Lung (tissue), 12 donors: ENCODE measurements around the gene RNF166. TPM values are rescaled to one million over a fixed set of nuclear protein-coding genes. Genes with fewer than 3 reads are reported as not detected.
A peak's percentile ranks its signal among the peaks of the same experiment; 100 is the strongest.

ENCODE experiments used
- ATAC-seq: fragments of 200-7000 bp; cut with Tn5 transposase; one replicate; pipeline ENCODE4 v1.9.1; 2020; ENCODE audit warnings: moderate number of reproducible peaks; ENCODE audit not compliant: insufficient read depth, low FRiP score
- DNase-seq, 3 donors: peaks; one replicate each; pipeline ENCODE4 v3.0.0-alpha.2; 2013 to 2017
- H3K27ac ChIP-seq, 2 donors: one replicate each; pipeline ENCODE4 v1.5.1; 2013; ENCODE audit warnings: mild to moderate bottlenecking in 2 of 2, moderate library complexity in 2 of 2, control low read depth in 1 of 2, inconsistent platforms in 1 of 2, low read depth in 1 of 2, low read length in 1 of 2
- H3K27me3 ChIP-seq, 3 donors: one replicate each; pipeline ENCODE4 v1.5.1; 2013; ENCODE audit warnings: low read length in 2 of 3; ENCODE audit not compliant: control insufficient read depth in 3 of 3, insufficient read depth in 3 of 3
- H3K36me3 ChIP-seq, 4 donors: one replicate each; pipeline ENCODE4 v1.5.1; 2013; ENCODE audit warnings: low read length in 4 of 4, mild to moderate bottlenecking in 1 of 4, moderate library complexity in 1 of 4; ENCODE audit not compliant: control insufficient read depth in 4 of 4, insufficient read depth in 4 of 4
- H3K4me1 ChIP-seq, 5 donors: one replicate each; pipeline ENCODE4 v1.5.1; 2013; ENCODE audit warnings: low read length in 5 of 5, mild to moderate bottlenecking in 2 of 5, moderate library complexity in 1 of 5; ENCODE audit not compliant: control insufficient read depth in 5 of 5, insufficient read depth in 5 of 5
- H3K4me3 ChIP-seq: one replicate; pipeline ENCODE4 v1.5.1; 2013; ENCODE audit warnings: mild to moderate bottlenecking, control low read depth, moderate library complexity
- H3K9ac ChIP-seq, 2 donors: one replicate each; pipeline ENCODE4 v1.5.1; 2013; ENCODE audit warnings: low read length in 2 of 2, control low read depth in 1 of 2; ENCODE audit not compliant: insufficient read depth in 1 of 2
- H3K9me3 ChIP-seq, 4 donors: one replicate each; pipeline ENCODE4 v1.5.1; 2013; ENCODE audit warnings: low read length in 3 of 4, mild to moderate bottlenecking in 1 of 4, moderate library complexity in 1 of 4; ENCODE audit not compliant: control insufficient read depth in 4 of 4, insufficient read depth in 3 of 4
- WGBS, 2 donors: extraction: QIAGEN DNeasy Blood & Tissue Kit; methylation state at CpG; one replicate each; pipeline ENCODE4 v1.1.7; 2013; 5-methylcytosine and 5-hydroxymethylcytosine counted together
- polyA plus RNA-seq, 2 donors: library from polyadenylated mRNA; stranded (reverse); fragments of 200-250 nt; gene quantifications; one replicate each; pipeline ENCODE4 v1.2.1, GENCODE V29; 2013
- total RNA-seq, 2 donors: library from RNA; depleted of rRNA in 1 of 2; stranded (reverse); fragments of >200 nt in 1 of 2; gene quantifications; one replicate each; pipeline ENCODE4 v1.2.1, GENCODE V29; 2014 to 2021
- TF ChIP-seq, protein P1 (sequence below): IDR thresholded peaks from 2 replicates; pipeline ENCODE4 v1.5.1; 2012; ENCODE audit warnings: mild to moderate bottlenecking; ENCODE audit errors: control extremely low read depth, extremely low read depth
- donor health status: control.
- donor health status: control.
- donor health status: Bipolar disorder and iron deficiency.
- donor health status: healthy.
- donor health status: DM: yes; HTN: yes; CAD: no.

Gene RNF166
- total and polyA plus RNA-seq, 4 donors, result 15.2 to 51.6 (median 44.1) TPM

DNA sequence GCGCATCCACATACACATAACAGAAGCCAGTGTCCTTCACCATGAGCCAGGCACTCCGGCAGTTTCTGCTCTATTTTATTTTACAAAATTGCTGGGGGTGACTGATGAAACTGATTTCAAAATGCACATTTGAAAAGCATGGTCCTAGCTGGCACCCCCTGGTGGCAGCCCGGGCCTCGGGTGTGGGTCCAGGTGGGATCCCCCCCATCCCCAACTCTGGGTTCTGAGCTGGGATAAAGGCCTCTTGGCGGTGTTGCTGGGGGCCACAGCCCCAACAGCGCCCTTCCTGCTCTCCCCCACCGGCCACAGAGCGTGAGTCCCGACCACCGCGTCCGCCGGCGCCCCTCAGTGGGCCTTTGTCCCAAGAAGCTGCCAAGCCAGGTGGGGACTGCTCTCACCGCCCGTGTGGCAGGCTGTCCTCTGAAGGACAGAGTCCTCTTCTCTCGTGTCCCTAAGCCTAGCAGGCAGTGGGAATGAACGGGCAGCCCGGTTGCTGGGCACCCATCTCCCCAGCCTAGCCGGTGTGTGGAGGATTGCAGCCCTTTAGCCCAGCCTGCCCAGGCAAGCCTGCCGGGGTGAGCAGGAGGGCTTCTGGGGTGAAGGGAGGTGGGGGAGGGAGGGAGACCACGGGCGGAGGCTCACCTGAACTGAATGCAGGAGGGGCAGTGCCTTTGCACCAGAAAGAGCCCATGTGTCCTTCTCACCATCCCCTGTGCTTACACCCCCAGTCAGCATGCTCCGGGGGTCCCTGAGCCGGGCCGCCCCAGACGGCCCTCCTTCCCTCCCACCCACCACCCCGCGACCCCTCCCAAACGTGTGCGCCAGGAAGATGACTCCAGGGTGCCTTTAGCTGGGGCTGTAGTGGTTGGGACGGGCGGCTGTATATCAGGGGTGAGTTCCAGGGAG is 20.8 kb downstream of the RNF166 start:
- 6 to 7% methylated on average over 33 of the region's 33 CpGs for WGBS, 2 donors
- ATAC-seq, result no peak
- Histone ChIP-seq H3K27me3 (peaks cover 0 to 52% (median 37%) of the 10 kb centered on the region in 3 donors), H3K4me1 (peaks cover 0 to 10% (median 0%) of the 10 kb centered on the region in 5 donors), H3K9me3 (no peaks in the 10 kb centered on the region), H3K27ac (no peak overlapping the region), H3K4me3 (no peak overlapping the region), H3K9ac (no peak overlapping the region), H3K36me3 (no peaks in the 10 kb centered on the region)
- DNase-seq, result no peak
- TF ChIP-seq, protein P1, sequence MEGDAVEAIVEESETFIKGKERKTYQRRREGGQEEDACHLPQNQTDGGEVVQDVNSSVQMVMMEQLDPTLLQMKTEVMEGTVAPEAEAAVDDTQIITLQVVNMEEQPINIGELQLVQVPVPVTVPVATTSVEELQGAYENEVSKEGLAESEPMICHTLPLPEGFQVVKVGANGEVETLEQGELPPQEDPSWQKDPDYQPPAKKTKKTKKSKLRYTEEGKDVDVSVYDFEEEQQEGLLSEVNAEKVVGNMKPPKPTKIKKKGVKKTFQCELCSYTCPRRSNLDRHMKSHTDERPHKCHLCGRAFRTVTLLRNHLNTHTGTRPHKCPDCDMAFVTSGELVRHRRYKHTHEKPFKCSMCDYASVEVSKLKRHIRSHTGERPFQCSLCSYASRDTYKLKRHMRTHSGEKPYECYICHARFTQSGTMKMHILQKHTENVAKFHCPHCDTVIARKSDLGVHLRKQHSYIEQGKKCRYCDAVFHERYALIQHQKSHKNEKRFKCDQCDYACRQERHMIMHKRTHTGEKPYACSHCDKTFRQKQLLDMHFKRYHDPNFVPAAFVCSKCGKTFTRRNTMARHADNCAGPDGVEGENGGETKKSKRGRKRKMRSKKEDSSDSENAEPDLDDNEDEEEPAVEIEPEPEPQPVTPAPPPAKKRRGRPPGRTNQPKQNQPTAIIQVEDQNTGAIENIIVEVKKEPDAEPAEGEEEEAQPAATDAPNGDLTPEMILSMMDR, result no peak

DNA sequence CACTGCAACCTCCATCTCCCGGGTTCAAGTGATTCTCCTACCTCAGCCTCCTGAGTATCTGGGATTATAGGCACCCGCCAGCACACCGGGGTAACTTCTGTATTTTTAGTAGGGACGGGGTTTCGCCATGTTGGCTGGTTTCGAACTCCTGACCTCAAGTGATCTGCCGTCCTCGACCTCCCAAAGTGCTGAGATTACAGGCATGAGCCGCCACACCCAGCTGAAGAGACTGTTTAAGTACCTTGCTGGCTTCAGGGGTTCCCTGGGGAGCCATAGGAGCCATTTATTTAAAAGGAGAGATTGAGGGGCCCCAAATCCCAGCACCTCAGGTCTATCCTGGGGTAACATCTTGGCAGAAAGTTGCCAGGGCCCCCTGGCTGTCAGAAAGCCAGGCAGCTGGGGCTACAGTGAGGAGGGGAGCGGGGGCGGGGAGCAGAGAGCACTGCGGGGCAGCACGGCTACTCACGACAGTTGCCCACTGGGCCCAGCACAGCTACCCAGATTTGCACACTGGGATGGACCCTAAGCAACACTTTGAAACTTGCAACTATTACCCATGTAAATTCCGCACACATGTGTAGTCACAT is 21.5 kb downstream of the RNF166 start:
- Histone ChIP-seq H3K27me3 (peaks cover 0 to 52% (median 37%) of the 10 kb centered on the region in 3 donors), H3K27ac (no peak overlapping the region), H3K4me3 (no peak overlapping the region), H3K9me3 (no peaks in the 10 kb centered on the region), H3K9ac (no peak overlapping the region), H3K4me1 (peaks cover 0 to 10% (median 0%) of the 10 kb centered on the region in 5 donors), H3K36me3 (no peaks in the 10 kb centered on the region)
- WGBS, 2 donors, result 68 to 70% methylated on average over 15 of the region's 15 CpGs
- ATAC-seq (no peak), DNase-seq (no peak)
- TF ChIP-seq, protein P1, result no peak

DNA sequence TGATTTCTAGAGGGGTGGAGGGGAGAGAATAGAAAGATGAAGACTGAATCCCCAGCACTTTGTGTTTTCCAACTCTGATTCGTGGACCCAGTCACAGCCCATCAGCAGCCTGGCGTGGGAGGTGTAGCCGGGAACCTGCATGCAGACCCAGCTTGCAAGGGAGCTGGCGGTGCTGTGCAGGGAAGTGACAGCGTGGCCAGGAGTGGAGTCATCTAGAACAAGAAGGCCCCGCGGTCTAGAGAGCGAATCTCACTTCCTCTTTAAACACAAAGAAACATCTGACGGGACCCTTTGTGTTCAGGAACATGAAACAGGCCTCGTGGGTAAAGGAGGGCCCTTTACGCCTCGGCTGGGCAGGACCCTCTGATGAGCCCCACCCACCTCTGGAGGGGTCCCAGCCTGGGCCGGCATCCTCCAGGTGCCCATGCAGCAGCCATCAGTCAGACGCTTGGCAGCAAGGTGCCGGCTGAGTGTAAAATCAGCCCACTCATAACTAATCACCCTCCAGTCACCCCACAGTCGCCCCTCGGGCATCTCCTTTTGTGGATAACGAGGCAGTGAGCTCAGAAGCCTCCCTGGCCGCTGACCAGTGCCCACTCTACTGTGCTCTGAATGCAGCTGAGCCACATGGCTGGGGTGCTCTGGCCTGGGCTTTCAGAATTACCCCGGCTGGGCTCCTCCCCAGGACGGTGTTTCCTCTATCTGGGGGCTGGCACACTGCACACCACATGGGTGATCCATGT is 24.3 kb downstream of the RNF166 start:
- H3K27me3 ChIP-seq, result peaks cover 0 to 37% (median 23%) of the 10 kb centered on the region in 3 donors
- 23 to 33% methylated on average over 21 of the region's 21 CpGs for WGBS, 2 donors
- no peak for ATAC-seq
- no peaks in the 10 kb centered on the region for H3K36me3 ChIP-seq
- H3K4me3 ChIP-seq, result no peak overlapping the region
- no peak overlapping the region for H3K9ac ChIP-seq
- peak overlapping the region in 1 of 2 donors; percentile 60 for H3K27ac ChIP-seq
- DNase-seq, result peak in 1 of 3 donors; percentile 20
- TF ChIP-seq, protein P1, result no peak
- peaks cover 0 to 9% (median 0%) of the 10 kb centered on the region in 5 donors for H3K4me1 ChIP-seq
- no peaks in the 10 kb centered on the region for H3K9me3 ChIP-seq
